ENCODE results near the gene OSBPL6.
A peak's percentile ranks its signal among the peaks of the same experiment; 100 is the strongest.

Gene OSBPL6

GRCh38 chr2:178414266-178415247 is 220.2 kb downstream of the OSBPL6 start (continued):
- TF ChIP-seq HIC1 (tag by site-specific recombination; IDR thresholded peaks at IDR 0.05) (peak; percentile 38; the same call in 1 of the 2 replicates), ZNF560 (tag by site-specific recombination; IDR thresholded peaks at IDR 0.05; ENCODE audit: borderline replicate concordance) (no peak), ZNF639 (tag by site-specific recombination; IDR thresholded peaks at IDR 0.05) (peak; percentile 90), ZBTB17 (tag by site-specific recombination; IDR thresholded peaks at IDR 0.05) (peak; percentile 92), ZNF514 (tag by site-specific recombination; IDR thresholded peaks at IDR 0.05) (no peak), ZNF398 (tag by site-specific recombination; IDR thresholded peaks at IDR 0.05) (peak; percentile 35; the same call in 1 of the 2 replicates), ZNF214 (tag by site-specific recombination; IDR thresholded peaks at IDR 0.05; ENCODE audit: borderline replicate concordance) (no peak), ZNF133 (tag by site-specific recombination; IDR thresholded peaks at IDR 0.05) (no peak), ZNF449 (tag by site-specific recombination; IDR thresholded peaks at IDR 0.05) (peak; percentile 35; the same call in 1 of the 2 replicates), ZNF112 (tag by site-specific recombination; IDR thresholded peaks at IDR 0.05) (no peak), ZNF624 (tag by site-specific recombination; IDR thresholded peaks at IDR 0.05) (no peak), AEBP2 (tag by site-specific recombination; IDR thresholded peaks at IDR 0.05; ENCODE audit: borderline replicate concordance) (no peak), ZNF37A (tag by site-specific recombination; IDR thresholded peaks at IDR 0.05) (no peak), IKZF3 (tag by site-specific recombination; IDR thresholded peaks at IDR 0.05) (peak; percentile 94), ZNF747 (tag by site-specific recombination; IDR thresholded peaks at IDR 0.05) (no peak), ZNF530 (tag by site-specific recombination; IDR thresholded peaks at IDR 0.05; ENCODE audit: low read depth) (no peak), ZBTB20 (tag by site-specific recombination; IDR thresholded peaks at IDR 0.05) (no peak; the same call in 1 of the 2 replicates), ZNF549 (tag by site-specific recombination; IDR thresholded peaks at IDR 0.05) (no peak), ZNF324 (tag by site-specific recombination; IDR thresholded peaks at IDR 0.05) (peak; percentile 96), ZNF513 (tag by site-specific recombination; IDR thresholded peaks at IDR 0.05) (0 out of 2 replicates have a peak, but pooled peaks have one; percentile 17), GLI2 (tag by site-specific recombination; IDR thresholded peaks at IDR 0.05; ENCODE audit: borderline replicate concordance, low read depth) (no peak; the same call in 1 of the 2 replicates), ZNF266 (tag by site-specific recombination; IDR thresholded peaks at IDR 0.05; ENCODE audit: low read depth) (no peak), KLF1 (tag by site-specific recombination; IDR thresholded peaks at IDR 0.05) (no peak), ZNF837 (tag by site-specific recombination; IDR thresholded peaks at IDR 0.05) (no peak), HOXC10 (CRISPR knock-in tag; IDR thresholded peaks at IDR 0.05) (no peak), ZNF433 (tag by site-specific recombination; IDR thresholded peaks at IDR 0.05; ENCODE audit: low read depth) (no peak), ZNF18 (tag by site-specific recombination; IDR thresholded peaks at IDR 0.05) (0 out of 2 replicates have a peak, but pooled peaks have one; percentile 33)

All from HEK293 (cell line).